Neural progenitor cell (in vitro differentiated cells): ENCODE data around the gene CD28.

ENCODE experiments used
- EZH2 ChIP-seq: fragments of 200-600 bp; sonication (generic); IDR thresholded peaks from 2 replicates; pipeline ENCODE4 v1.6.1; 2017; ENCODE audit warnings: antibody characterized with exemption, mild to moderate bottlenecking, moderate library complexity
- TF ChIP-seq, protein P1 (sequence below): fragments of 200-600 bp; sonication (generic); IDR thresholded peaks from 2 replicates; pipeline ENCODE4 v1.5.1; 2017; ENCODE audit warnings: antibody characterized with exemption, mild to moderate bottlenecking

DNA sequence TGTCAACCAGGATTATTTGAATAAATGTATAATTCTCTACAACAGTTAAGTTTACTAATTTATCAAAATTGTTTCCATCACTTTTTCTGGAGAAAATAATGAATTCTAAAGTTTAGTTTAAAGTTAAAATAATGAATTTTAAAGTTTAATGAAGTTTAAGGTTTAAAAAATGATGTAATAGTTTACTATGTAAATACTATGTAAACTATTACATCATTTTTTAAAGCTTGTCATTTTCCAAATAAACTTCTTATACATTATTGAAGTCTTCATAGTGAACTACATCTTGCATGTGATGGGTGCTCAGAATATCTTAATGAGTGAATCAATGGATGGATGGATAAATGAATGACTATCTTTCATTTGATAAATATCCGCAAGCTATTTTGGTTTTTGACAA lies 38.8 kb downstream of the CD28 start:
- TF ChIP-seq, protein P1, sequence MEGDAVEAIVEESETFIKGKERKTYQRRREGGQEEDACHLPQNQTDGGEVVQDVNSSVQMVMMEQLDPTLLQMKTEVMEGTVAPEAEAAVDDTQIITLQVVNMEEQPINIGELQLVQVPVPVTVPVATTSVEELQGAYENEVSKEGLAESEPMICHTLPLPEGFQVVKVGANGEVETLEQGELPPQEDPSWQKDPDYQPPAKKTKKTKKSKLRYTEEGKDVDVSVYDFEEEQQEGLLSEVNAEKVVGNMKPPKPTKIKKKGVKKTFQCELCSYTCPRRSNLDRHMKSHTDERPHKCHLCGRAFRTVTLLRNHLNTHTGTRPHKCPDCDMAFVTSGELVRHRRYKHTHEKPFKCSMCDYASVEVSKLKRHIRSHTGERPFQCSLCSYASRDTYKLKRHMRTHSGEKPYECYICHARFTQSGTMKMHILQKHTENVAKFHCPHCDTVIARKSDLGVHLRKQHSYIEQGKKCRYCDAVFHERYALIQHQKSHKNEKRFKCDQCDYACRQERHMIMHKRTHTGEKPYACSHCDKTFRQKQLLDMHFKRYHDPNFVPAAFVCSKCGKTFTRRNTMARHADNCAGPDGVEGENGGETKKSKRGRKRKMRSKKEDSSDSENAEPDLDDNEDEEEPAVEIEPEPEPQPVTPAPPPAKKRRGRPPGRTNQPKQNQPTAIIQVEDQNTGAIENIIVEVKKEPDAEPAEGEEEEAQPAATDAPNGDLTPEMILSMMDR: no peak
- TF ChIP-seq EZH2: no peak
